SU-DHL-6 (cell line): ENCODE results near the gene PREX1.

Experiments used
- H2AFZ ChIP-seq: fragments of 200-600 bp; sonication (generic); 2 replicates; pipeline ENCODE4 v1.6.1; 2014; ENCODE audit warnings: low read depth, mild to moderate bottlenecking, moderate library complexity, mixed read lengths, antibody characterized with exemption, low read length; ENCODE audit not compliant: severe bottlenecking
- H3F3A ChIP-seq: fragments of 200-600 bp; shearing (Covaris generic); 2 replicates; pipeline ENCODE4 v1.6.0; 2016; ENCODE audit warnings: antibody characterized with exemption, mild to moderate bottlenecking; ENCODE audit not compliant: insufficient read depth
- H3K27ac ChIP-seq: fragments of 200-600 bp; sonication (generic); 2 replicates; pipeline ENCODE4 v1.5.1; 2016; ENCODE audit warnings: low read depth, mild to moderate bottlenecking, low read length, moderate library complexity, mixed read lengths
- H3K27me3 ChIP-seq: fragments of 200-600 bp; sonication (generic), shearing (Covaris generic); 2 replicates; pipeline ENCODE4 v1.6.0; 2014; ENCODE audit warnings: mild to moderate bottlenecking, low read length
- H3K36me3 ChIP-seq: fragments of 200-600 bp; sonication (generic); 2 replicates; pipeline ENCODE4 v1.6.1; 2014; ENCODE audit warnings: mild to moderate bottlenecking, low read length, mixed read lengths
- H3K4me2 ChIP-seq: fragments of 300-600, 200-600 bp; shearing (Covaris generic), sonication (generic); 2 replicates; pipeline ENCODE4 v1.6.0; 2014; ENCODE audit warnings: low read length, low read depth, mild to moderate bottlenecking; ENCODE audit not compliant: poor library complexity, severe bottlenecking
- H3K4me3 ChIP-seq: fragments of 200-600 bp; sonication (generic); 2 replicates; pipeline ENCODE4 v1.5.1; 2014; ENCODE audit warnings: antibody characterized with exemption, low read length, mild to moderate bottlenecking, mixed read lengths; ENCODE audit not compliant: insufficient read depth, poor library complexity, severe bottlenecking
- H3K79me2 ChIP-seq: fragments of 200-600 bp; sonication (generic); 2 replicates; pipeline ENCODE4 v1.6.1; 2014; ENCODE audit warnings: mild to moderate bottlenecking, low read length, moderate library complexity; ENCODE audit not compliant: insufficient read depth
- H3K9ac ChIP-seq: fragments of 200-600 bp; sonication (generic); 2 replicates; pipeline ENCODE4 v1.7.0; 2014; ENCODE audit warnings: mild to moderate bottlenecking, low read length
- H3K9me2 ChIP-seq: fragments of 200-600 bp; sonication (generic); replicated peaks from 2 replicates; pipeline ENCODE4 v1.6.1; 2014; ENCODE audit warnings: low read length; ENCODE audit not compliant: insufficient read depth
- H3K9me3 ChIP-seq: fragments of 200-600 bp; sonication (generic); 2 replicates; pipeline ENCODE4 v1.6.1; 2014; ENCODE audit warnings: low read length, mixed read lengths; ENCODE audit not compliant: insufficient read depth
- H4K20me1 ChIP-seq: fragments of 200-600 bp; sonication (generic); 2 replicates; pipeline ENCODE4 v1.6.1; 2014; ENCODE audit warnings: low read depth, mild to moderate bottlenecking, antibody characterized with exemption, low read length, moderate library complexity, mixed read lengths
- EZH2phosphoT487 ChIP-seq: fragments of 200-600 bp; sonication (generic), shearing (Covaris generic); conservative IDR thresholded peaks from 2 replicates; pipeline ENCODE4 v1.6.1; 2018; ENCODE audit warnings: mild to moderate bottlenecking, antibody characterized with exemption, low read length, moderate library complexity, mixed read lengths
- TF ChIP-seq, protein P1 (sequence below): fragments of 200-600 bp; sonication (generic); IDR thresholded peaks from one replicate; pipeline ENCODE4 v1.5.1; 2017; ENCODE audit warnings: antibody characterized with exemption, mild to moderate bottlenecking, low read length, moderate library complexity; ENCODE audit not compliant: insufficient read depth, poor library complexity, severe bottlenecking

Gene PREX1

GRCh38 chr20:48694381-48694865 is 133.4 kb downstream of the PREX1 start:
- H3K4me2 ChIP-seq: no peak overlapping the region
- H3K9me2 ChIP-seq: no peaks in the 10 kb centered on the region
- H3K4me3 ChIP-seq: no peak overlapping the region
- no peak overlapping the region for H3K9ac ChIP-seq
- H4K20me1 ChIP-seq: no peaks in the 10 kb centered on the region
- H3K79me2 ChIP-seq: no peaks in the 10 kb centered on the region
- H3F3A ChIP-seq: no peaks in the 10 kb centered on the region
- H3K27me3 ChIP-seq: no peaks in the 10 kb centered on the region
- H3K27ac ChIP-seq: no peak overlapping the region
- no peaks in the 10 kb centered on the region for H3K9me3 ChIP-seq
- TF ChIP-seq EZH2phosphoT487: no peak
- TF ChIP-seq, protein P1, sequence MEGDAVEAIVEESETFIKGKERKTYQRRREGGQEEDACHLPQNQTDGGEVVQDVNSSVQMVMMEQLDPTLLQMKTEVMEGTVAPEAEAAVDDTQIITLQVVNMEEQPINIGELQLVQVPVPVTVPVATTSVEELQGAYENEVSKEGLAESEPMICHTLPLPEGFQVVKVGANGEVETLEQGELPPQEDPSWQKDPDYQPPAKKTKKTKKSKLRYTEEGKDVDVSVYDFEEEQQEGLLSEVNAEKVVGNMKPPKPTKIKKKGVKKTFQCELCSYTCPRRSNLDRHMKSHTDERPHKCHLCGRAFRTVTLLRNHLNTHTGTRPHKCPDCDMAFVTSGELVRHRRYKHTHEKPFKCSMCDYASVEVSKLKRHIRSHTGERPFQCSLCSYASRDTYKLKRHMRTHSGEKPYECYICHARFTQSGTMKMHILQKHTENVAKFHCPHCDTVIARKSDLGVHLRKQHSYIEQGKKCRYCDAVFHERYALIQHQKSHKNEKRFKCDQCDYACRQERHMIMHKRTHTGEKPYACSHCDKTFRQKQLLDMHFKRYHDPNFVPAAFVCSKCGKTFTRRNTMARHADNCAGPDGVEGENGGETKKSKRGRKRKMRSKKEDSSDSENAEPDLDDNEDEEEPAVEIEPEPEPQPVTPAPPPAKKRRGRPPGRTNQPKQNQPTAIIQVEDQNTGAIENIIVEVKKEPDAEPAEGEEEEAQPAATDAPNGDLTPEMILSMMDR: no peak
- H3K36me3 ChIP-seq: no peaks in the 10 kb centered on the region
- no peak overlapping the region for H2AFZ ChIP-seq

DNA sequence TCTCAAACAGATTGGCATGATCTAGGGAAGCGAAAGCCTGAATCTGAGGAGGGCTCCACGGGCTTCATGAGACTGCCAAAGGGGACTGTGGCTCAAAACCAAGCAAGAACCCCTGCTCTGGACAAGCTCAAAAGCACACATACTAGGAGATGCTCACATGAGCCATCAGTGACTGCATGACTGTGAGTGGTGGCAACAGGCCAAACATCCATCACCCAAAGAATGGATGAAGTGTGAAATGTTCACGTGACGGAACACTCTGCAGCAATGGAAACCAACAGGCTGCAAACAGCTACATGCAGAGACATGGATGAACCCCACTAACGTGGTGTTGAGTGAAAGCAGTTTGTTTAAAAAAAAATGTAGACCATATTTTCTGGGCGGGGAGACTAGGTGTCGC is 136.3 kb downstream of the PREX1 start:
- Histone ChIP-seq H3K27me3 (no peaks in the 10 kb centered on the region), H3K4me2 (no peak overlapping the region), H3K27ac (no peak overlapping the region), H3K9ac (no peak overlapping the region), H3K36me3 (no peaks in the 10 kb centered on the region), H3K9me2 (no peaks in the 10 kb centered on the region), H3K4me3 (no peak overlapping the region), H3K9me3 (no peaks in the 10 kb centered on the region), H2AFZ (no peak overlapping the region), H3K79me2 (no peaks in the 10 kb centered on the region), H3F3A (no peaks in the 10 kb centered on the region), H4K20me1 (no peaks in the 10 kb centered on the region)
- TF ChIP-seq, protein P1: no peak
- TF ChIP-seq EZH2phosphoT487: no peak

DNA sequence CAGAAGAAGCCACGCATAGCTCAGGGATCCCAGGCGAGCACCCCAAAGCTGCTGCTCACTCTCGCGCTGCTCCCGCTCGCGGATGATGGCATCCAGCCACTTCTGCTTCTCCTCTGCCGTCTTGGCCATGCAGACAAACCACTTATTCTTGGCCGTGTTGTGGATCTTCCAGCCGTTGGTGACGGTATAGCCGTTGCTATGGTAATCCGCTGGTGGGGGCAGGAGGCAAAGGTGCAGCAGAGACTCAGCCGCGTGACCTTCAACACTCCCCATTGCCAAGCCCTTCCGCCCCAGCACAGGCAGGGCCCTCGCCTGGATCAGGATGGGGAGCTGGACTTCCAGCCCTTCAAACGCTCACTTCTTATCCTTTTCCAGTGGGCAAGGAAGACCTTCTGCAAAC is 136.9 kb downstream of the PREX1 start:
- no peak overlapping the region for H2AFZ ChIP-seq
- H3K4me3 ChIP-seq: no peak overlapping the region
- no peak for TF ChIP-seq EZH2phosphoT487
- TF ChIP-seq, protein P1: no peak
- H3K9ac ChIP-seq: no peak overlapping the region
- H3K36me3 ChIP-seq: no peaks in the 10 kb centered on the region
- no peaks in the 10 kb centered on the region for H3K27me3 ChIP-seq
- H3K4me2 ChIP-seq: no peak overlapping the region
- no peaks in the 10 kb centered on the region for H3F3A ChIP-seq
- no peaks in the 10 kb centered on the region for H3K79me2 ChIP-seq
- no peaks in the 10 kb centered on the region for H4K20me1 ChIP-seq
- H3K27ac ChIP-seq: no peak overlapping the region
- no peaks in the 10 kb centered on the region for H3K9me2 ChIP-seq
- H3K9me3 ChIP-seq: no peaks in the 10 kb centered on the region
